KMS-11 (cell line): ENCODE results near the gene MEOX2.

Source experiments
- H2AFZ ChIP-seq: fragments of 200-600 bp; sonication (generic); 2 replicates; pipeline ENCODE4 v1.6.1; 2016; ENCODE audit warnings: antibody characterized with exemption, mixed run types, low read depth
- H3K27ac ChIP-seq: fragments of 200-600 bp; sonication (generic); 2 replicates; pipeline ENCODE4 v1.6.1; 2016; ENCODE audit warnings: mild to moderate bottlenecking, mixed run types
- H3K27me3 ChIP-seq: fragments of 200-600 bp; sonication (generic); 2 replicates; pipeline ENCODE4 v1.6.1; 2017; ENCODE audit warnings: mild to moderate bottlenecking, low read depth, mixed run types, moderate library complexity; ENCODE audit not compliant: insufficient read depth
- H3K36me3 ChIP-seq: fragments of 200-600 bp; sonication (generic); 2 replicates; pipeline ENCODE4 v1.6.1; 2017; ENCODE audit warnings: mild to moderate bottlenecking, mixed run types; ENCODE audit not compliant: insufficient read depth
- H3K4me1 ChIP-seq: fragments of 200-600 bp; sonication (generic); 2 replicates; pipeline ENCODE4 v1.6.1; 2016; ENCODE audit warnings: mild to moderate bottlenecking, low read depth, mixed run types; ENCODE audit not compliant: poor library complexity, severe bottlenecking
- H3K4me2 ChIP-seq: fragments of 200-600 bp; sonication (generic); 2 replicates; pipeline ENCODE4 v1.7.0; 2016; ENCODE audit warnings: mild to moderate bottlenecking, mixed run types
- H3K4me3 ChIP-seq: fragments of 200-600 bp; sonication (generic); IDR thresholded peaks from 2 replicates; pipeline ENCODE4 v1.6.1; 2017; ENCODE audit warnings: low read depth, low read length, mixed read lengths; ENCODE audit not compliant: insufficient read depth
- H3K79me2 ChIP-seq: fragments of 200-600 bp; sonication (generic); 2 replicates; pipeline ENCODE4 v1.6.1; 2016; ENCODE audit warnings: low read depth, mixed run types; ENCODE audit not compliant: insufficient read depth
- H3K9ac ChIP-seq: fragments of 200-600 bp; sonication (generic); 2 replicates; pipeline ENCODE4 v1.6.1; 2016; ENCODE audit warnings: mild to moderate bottlenecking, mixed run types
- H4K20me1 ChIP-seq: fragments of 200-600 bp; sonication (generic); 2 replicates; pipeline ENCODE4 v1.6.1; 2016; ENCODE audit warnings: mild to moderate bottlenecking, mixed run types; ENCODE audit not compliant: insufficient read depth
- TF ChIP-seq, protein P1 (sequence below): fragments of 200-600 bp; sonication (generic); conservative IDR thresholded peaks from 2 replicates; pipeline ENCODE4 v1.6.1; 2017; ENCODE audit warnings: low read depth, mild to moderate bottlenecking, antibody characterized with exemption, low read length, moderate library complexity, mixed read lengths

The MEOX2 gene

DNA sequence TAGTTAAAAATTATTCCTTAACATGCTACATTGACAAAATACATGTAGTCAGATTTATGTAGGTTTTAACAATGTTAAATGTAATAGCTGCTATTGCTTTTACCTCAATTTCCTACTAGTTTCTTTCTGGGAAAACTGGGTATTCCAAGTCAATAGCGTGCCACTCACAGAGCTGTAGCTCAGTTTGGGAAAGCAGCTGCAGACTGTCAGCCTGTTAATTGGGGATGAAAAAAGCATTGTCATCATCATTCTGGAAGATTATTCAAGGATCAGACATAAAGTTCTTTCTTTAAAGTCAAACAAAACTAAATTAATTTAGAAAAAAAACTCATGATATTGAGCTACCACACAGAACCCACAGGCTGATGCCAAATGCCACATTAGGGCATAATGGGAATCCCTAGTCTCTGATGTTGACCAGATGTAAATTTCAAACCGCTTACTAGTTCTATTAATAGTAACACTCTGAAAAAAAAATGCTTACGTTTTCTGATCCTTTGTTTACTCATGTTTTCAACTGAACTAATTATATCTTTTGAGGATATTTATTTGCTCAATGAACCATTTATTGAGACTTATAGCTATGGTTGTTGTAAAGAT is 105.0 kb downstream of the MEOX2 start:
- Histone ChIP-seq H2AFZ (peak overlapping the region; percentile 16; the same call in 1 of the 2 replicates), H3K4me2 (peak overlapping the region; percentile 26), H3K79me2 (no peaks in the 10 kb centered on the region), H3K4me3 (no peak overlapping the region), H3K4me1 (peaks cover 25% of the 10 kb centered on the region), H3K27ac (peak overlapping the region; percentile 9; the same call in 1 of the 2 replicates), H3K36me3 (no peaks in the 10 kb centered on the region), H4K20me1 (no peaks in the 10 kb centered on the region), H3K9ac (no peak overlapping the region), H3K27me3 (no peaks in the 10 kb centered on the region)
- TF ChIP-seq, protein P1, sequence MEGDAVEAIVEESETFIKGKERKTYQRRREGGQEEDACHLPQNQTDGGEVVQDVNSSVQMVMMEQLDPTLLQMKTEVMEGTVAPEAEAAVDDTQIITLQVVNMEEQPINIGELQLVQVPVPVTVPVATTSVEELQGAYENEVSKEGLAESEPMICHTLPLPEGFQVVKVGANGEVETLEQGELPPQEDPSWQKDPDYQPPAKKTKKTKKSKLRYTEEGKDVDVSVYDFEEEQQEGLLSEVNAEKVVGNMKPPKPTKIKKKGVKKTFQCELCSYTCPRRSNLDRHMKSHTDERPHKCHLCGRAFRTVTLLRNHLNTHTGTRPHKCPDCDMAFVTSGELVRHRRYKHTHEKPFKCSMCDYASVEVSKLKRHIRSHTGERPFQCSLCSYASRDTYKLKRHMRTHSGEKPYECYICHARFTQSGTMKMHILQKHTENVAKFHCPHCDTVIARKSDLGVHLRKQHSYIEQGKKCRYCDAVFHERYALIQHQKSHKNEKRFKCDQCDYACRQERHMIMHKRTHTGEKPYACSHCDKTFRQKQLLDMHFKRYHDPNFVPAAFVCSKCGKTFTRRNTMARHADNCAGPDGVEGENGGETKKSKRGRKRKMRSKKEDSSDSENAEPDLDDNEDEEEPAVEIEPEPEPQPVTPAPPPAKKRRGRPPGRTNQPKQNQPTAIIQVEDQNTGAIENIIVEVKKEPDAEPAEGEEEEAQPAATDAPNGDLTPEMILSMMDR = no peak

DNA sequence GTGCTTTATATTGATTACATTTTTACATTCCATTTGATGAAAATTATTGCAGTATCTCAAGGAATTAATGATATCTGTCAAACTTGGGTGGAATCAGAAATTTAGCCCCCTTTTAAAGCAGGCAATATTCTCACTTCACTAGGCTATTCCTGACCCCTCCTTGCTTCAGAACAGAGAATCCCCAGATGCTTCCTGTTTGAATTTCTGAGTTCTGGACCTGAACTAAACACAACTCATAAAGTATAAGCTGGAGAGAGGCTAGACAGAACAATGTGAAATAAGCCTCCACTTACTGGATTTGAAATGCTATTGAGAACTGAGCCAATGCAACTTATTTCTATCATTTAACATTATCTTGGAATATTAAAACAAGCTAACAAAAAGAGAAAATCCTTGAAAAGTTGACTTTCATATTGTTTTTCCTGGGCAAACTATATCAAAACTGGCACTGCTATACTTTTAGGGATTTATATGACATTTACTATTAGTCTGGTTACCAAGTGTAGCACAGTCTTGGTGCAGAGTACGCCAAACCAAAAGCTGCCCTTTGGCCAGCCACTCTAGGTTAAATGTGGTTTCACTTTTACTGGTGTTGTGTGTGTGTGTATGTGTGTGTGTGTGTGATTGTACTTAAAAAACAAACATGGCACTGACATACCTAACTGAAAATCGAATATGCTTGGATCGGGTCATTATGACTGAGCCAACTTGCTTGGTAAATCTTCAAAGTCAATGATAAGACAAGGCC is 105.7 kb downstream of the MEOX2 start:
- 0 out of 2 replicates have a peak overlapping the region, but pooled peaks have one; percentile 16 for H2AFZ ChIP-seq
- no peak overlapping the region for H3K4me3 ChIP-seq

DNA sequence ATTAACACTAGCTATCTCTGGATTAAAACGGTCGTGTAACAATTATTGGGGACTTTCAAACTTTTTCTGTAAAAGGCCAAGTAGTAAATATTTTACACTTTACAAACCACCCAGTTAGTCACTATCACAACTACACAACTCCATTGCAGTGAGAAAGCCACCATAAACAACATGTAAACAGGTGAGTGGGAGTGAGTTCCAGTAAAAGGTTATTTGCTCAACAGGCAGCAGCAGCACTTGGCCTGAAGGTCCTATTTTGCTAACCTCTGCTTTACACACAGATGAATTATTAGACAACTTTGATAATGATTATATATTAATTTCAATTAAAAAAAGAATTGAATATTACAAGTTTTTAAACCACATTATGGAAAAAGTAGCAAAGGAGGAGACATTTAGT is 108.9 kb downstream of the MEOX2 start:
- no peaks in the 10 kb centered on the region for H3K27me3 ChIP-seq
- TF ChIP-seq, protein P1 = no peak
- H4K20me1 ChIP-seq = no peaks in the 10 kb centered on the region
- no peak overlapping the region for H2AFZ ChIP-seq
- H3K4me1 ChIP-seq = peaks cover 25% of the 10 kb centered on the region
- H3K4me2 ChIP-seq = no peak overlapping the region
- no peaks in the 10 kb centered on the region for H3K79me2 ChIP-seq
- H3K36me3 ChIP-seq = no peaks in the 10 kb centered on the region
- H3K27ac ChIP-seq = no peak overlapping the region
- H3K9ac ChIP-seq = no peak overlapping the region
- H3K4me3 ChIP-seq = no peak overlapping the region

More for the DNA sequence above, 105.7 kb downstream of the MEOX2 start:
- Histone ChIP-seq H3K9ac (no peak overlapping the region), H3K4me1 (peaks cover 25% of the 10 kb centered on the region), H4K20me1 (no peaks in the 10 kb centered on the region), H3K27ac (peak overlapping the region; percentile 9; the same call in 1 of the 2 replicates), H3K36me3 (no peaks in the 10 kb centered on the region), H3K4me2 (peak overlapping the region; percentile 26; the same call in 1 of the 2 replicates), H3K79me2 (no peaks in the 10 kb centered on the region), H3K27me3 (no peaks in the 10 kb centered on the region)
- TF ChIP-seq, protein P1 = no peak

DNA sequence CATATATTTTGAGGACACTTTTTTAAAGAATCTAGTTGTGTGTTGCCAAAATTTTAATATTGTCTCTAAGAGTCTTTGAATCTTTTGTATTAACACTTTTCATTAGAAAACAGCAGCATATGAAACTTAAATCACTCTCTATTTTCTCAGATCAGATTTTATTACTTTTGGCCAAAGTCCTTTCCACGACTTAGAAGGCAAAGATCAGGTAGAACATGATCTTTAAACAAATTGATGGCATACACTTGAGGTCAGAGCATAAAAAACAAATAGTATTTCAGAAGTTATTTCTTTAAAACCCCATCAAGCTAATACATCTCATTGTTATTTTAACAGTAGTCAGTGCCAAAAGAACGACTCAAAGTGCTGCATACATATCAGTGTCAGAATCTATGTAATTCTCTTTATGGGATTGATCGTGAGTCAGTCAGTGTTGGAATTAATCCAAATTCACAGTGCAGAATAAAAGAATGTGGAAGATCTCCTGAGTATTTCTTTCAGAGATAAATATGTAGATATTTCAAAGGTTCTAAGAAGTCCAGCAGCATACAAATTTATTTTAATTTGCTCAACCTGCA is 115.1 kb downstream of the MEOX2 start:
- H2AFZ ChIP-seq = no peak overlapping the region
- no peak overlapping the region for H3K4me3 ChIP-seq
- no peaks in the 10 kb centered on the region for H4K20me1 ChIP-seq
- H3K4me1 ChIP-seq = no peaks in the 10 kb centered on the region
- H3K36me3 ChIP-seq = no peaks in the 10 kb centered on the region
- H3K27ac ChIP-seq = no peak overlapping the region
- TF ChIP-seq, protein P1 = no peak
- H3K9ac ChIP-seq = no peak overlapping the region
- H3K4me2 ChIP-seq = no peak overlapping the region
- H3K79me2 ChIP-seq = no peaks in the 10 kb centered on the region
- H3K27me3 ChIP-seq = no peaks in the 10 kb centered on the region
